ENCODE measurements around the gene SMYD3.
"Not testable (repeated sequence)": the region's sequence is repeated elsewhere in the genome, so short reads cannot be mapped to it uniquely, and the experiment has no call there.

Gene SMYD3

DNA sequence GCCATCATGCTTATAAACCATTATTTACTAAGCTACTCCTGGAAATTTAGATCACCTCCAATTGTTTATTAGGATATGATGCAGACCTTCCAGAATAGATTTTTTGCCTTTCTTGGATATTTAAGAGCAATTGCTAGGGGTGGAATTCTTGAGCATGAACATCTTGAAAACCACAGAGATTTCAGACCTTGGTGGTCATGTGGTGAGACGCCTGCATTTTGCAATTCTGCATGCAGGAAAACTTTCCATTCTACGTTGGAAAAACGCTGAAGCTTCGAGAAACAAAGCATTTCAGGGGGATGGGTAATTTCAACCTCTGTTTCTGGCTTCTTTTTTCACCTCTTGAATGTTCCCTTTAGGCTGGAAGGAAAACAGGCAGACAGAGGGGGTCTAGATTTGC lies 756.0 kb downstream of the SMYD3 start:
- no peak overlapping the region for H3K27ac Mint-ChIP-seq
- H3K27me3 Mint-ChIP-seq, result no peaks in the 10 kb centered on the region
- H3K4me3 Mint-ChIP-seq, result no peak overlapping the region
- H3K4me1 Mint-ChIP-seq, result no peaks in the 10 kb centered on the region
- peaks cover 13% of the 10 kb centered on the region for H3K9me3 Mint-ChIP-seq
- peaks cover 54% of the 10 kb centered on the region for H3K36me3 Mint-ChIP-seq

DNA sequence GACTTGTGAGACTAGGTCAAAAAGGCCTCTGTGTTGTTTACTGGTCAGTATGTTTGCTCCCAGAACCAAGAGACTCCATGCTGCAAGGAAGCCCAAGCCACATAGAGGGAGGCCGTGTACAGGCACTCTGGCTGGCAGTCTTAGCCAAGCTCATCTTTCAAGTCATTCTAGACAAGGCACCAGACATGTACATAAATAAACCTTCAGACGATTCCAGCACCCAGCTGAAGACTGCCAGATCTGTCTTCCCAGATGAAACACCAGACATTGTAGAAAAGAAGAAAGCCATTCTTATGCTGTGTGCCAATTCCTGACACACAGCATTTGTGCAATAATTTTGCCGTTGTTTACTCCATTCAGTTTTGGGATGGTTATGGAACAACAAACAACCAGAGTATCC lies 756.8 kb downstream of the SMYD3 start:
- Mint-ChIP-seq H3K9me3 (peaks cover 5% of the 10 kb centered on the region), H3K36me3 (peaks cover 54% of the 10 kb centered on the region), H3K27me3 (no peaks in the 10 kb centered on the region)

DNA sequence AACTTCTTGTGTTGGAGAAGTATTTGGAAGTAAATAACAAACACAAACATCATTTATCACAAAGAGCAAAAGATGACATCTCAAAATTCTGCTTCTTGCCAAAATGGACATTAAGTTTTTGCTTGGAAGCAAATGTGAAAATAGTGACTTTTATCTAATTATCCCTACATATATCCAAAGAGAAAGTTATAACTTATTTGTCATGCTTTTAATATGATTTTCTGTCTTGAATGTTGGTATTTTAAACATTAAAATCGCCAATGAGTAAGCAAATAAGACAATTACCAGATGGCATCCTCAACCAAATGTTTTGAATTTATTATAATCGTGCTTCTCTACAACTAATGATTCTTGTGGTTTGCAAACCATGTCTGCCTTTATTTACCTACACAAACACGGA lies 758.0 kb downstream of the SMYD3 start:
- Mint-ChIP-seq H3K36me3 (peaks cover 58% of the 10 kb centered on the region), H3K9me3 (peaks cover 5% of the 10 kb centered on the region), H3K4me1 (no peaks in the 10 kb centered on the region), H3K4me3 (no peak overlapping the region), H3K27ac (no peak overlapping the region), H3K27me3 (no peaks in the 10 kb centered on the region)

More for the DNA sequence above, 756.8 kb downstream of the SMYD3 start:
- Mint-ChIP-seq H3K4me1 (no peaks in the 10 kb centered on the region), H3K27ac (no peak overlapping the region), H3K4me3 (no peak overlapping the region)

DNA sequence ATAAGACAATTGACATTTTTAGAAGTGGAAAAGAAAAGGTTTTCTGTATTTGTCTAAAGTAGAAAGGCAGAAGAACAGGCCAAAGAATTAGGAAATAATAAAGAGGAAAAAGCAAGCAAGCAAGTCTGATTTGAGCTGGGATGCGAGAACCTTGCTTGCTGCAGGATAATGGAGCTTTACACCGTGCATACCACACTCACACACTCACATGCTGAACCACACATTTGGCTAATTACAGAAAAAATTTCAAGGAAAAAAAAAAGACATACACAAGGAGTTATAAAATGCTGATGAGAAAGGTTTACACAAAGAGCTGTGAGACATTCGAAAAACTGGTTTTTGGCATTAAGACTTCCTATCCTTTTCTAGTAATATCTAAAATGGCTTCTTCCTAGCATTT lies 758.4 kb downstream of the SMYD3 start:
- H3K36me3 Mint-ChIP-seq, result peaks cover 58% of the 10 kb centered on the region
- no peak overlapping the region for H3K27ac Mint-ChIP-seq
- no peaks in the 10 kb centered on the region for H3K27me3 Mint-ChIP-seq

DNA sequence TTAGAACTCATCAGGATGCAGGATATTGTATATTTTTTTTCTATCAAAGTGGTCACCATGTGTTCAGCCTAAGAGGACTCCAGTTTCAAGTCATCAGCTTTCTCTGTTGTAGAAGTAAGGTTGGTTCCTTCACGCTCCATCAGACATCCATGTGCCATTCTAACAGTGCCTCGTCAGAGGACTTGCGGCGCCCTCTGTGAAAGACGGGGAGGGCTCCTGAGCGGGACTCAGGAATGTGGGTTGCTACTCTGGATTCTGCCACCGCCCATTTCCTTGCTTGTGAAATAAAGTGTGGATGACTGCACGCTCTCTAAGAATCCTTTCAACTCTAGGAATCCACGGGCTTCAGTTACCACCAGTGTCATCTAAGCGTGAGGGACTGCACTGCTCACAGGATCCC lies 758.8 kb downstream of the SMYD3 start:
- peaks cover 54% of the 10 kb centered on the region for H3K36me3 Mint-ChIP-seq
- no peaks in the 10 kb centered on the region for H3K27me3 Mint-ChIP-seq
- no peaks in the 10 kb centered on the region for H3K4me1 Mint-ChIP-seq
- no peak overlapping the region for H3K27ac Mint-ChIP-seq
- H3K4me3 Mint-ChIP-seq, result no peak overlapping the region
- H3K9me3 Mint-ChIP-seq, result peaks cover 5% of the 10 kb centered on the region

More for the DNA sequence above, 758.4 kb downstream of the SMYD3 start:
- Mint-ChIP-seq H3K9me3 (peaks cover 5% of the 10 kb centered on the region), H3K4me1 (no peaks in the 10 kb centered on the region), H3K4me3 (no peak overlapping the region)

DNA sequence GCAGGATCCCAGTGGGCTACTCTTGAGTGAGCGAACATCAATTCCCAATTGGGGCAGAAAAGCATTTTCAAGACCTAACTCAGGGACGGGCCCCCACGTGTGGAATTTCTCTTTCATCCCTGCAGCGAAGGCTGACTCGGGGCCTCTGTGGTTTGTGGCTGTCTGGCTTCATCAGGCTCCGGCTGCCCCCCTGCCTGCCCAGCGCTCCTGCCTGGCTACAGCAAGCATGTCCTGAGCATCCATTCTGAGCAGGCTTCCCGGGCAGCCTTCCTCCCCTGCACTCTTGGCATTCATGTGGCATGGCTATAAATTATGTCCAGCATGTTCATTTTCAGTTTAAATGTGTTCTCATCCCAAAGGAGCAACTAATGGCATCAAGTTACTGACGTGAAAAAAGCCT lies 764.2 kb downstream of the SMYD3 start:
- peaks cover 14% of the 10 kb centered on the region for H3K9me3 Mint-ChIP-seq

DNA sequence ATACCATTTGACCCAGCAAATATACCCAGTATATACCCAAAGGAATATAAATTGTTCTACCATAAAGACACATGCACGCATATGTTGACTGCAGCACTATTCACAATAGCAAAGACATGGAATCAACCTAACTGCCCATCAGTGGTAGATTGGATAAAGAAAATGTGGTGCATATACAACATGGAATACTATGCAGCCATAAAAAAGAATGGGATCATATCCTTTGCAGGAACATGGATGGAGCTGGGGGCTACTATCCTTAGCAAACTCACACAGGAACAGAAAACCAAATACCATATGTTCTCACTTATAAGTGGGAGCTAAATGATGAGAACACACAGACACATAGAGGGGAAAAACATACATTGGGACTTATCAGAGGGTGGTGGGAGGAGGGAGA lies 766.7 kb downstream of the SMYD3 start:
- Mint-ChIP-seq H3K9me3 (peaks cover 14% of the 10 kb centered on the region), H3K36me3 (peaks cover 16% of the 10 kb centered on the region)
- not testable (repeated sequence) for H3K27me3 Mint-ChIP-seq, H3K27ac Mint-ChIP-seq, H3K4me1 Mint-ChIP-seq, H3K4me3 Mint-ChIP-seq

More for the DNA sequence above, 764.2 kb downstream of the SMYD3 start:
- Mint-ChIP-seq H3K4me3 (no peak overlapping the region), H3K4me1 (no peaks in the 10 kb centered on the region), H3K27me3 (no peaks in the 10 kb centered on the region), H3K27ac (no peak overlapping the region), H3K36me3 (peaks cover 27% of the 10 kb centered on the region)

DNA sequence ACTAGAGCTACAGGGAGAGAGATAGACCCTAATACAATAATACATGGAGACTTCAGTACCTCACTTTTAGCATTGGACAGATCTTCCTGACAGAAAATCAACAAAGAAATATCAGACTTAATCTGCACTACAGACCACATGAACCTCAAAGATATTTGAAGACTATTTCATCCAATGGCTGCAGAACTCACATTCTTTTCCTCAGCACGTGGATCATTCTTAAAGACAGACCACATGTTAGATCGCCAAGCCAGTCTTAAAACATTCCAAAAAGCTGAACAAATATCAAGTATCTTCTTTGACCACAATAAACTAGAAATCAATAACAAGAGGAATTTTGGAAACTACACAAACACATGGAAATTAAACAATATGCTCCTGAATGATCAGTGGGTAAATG lies 776.3 kb downstream of the SMYD3 start:
- H3K27me3 Mint-ChIP-seq, result no peaks in the 10 kb centered on the region
- no peak overlapping the region for H3K4me3 Mint-ChIP-seq
- peaks cover 12% of the 10 kb centered on the region for H3K36me3 Mint-ChIP-seq
- H3K4me1 Mint-ChIP-seq, result no peaks in the 10 kb centered on the region
- no peak overlapping the region for H3K27ac Mint-ChIP-seq
- H3K9me3 Mint-ChIP-seq, result peaks cover 40% of the 10 kb centered on the region

DNA sequence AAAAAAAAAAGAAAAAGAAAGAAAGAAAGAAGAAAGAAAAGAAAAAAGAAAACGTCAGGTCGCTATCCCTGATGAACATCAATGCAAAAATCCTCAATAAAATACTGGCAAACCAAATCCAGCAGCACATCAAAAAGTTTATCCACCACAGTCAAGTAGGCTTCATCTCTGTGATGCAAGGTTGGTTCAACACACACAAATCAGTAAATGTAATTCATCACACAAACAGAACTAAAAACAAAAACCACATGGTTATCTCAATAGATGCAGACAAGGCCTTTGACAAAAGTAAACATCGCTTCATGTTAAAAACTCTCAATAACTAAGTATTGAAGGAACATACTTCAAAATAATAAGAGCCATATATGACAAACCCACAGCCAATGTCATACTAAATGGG lies 779.0 kb downstream of the SMYD3 start:
- not testable (repeated sequence) for H3K27ac Mint-ChIP-seq, H3K27me3 Mint-ChIP-seq, H3K4me1 Mint-ChIP-seq, H3K4me3 Mint-ChIP-seq
- Mint-ChIP-seq H3K36me3 (peaks cover 20% of the 10 kb centered on the region), H3K9me3 (peaks cover 34% of the 10 kb centered on the region)

DNA sequence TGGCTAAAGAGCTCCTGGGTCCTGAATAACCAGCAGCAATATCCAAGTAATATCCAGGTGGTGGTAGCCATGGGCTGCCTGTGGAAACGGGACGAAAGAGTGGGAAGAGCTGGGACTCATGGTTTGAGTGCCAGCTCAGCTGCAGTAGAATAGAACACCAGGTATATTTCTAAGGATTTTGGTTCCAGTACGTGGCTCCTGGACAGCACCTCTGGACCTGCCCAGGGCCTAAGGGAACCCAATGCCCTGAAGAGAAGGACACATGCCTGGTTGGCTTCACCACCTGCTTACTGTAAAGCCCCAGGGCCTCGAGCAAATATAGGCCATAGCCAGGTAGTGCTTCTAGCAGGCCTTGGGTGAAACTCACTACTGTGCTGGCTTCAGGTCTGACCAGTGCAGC lies 785.6 kb downstream of the SMYD3 start:
- Mint-ChIP-seq H3K9me3 (peaks cover 5% of the 10 kb centered on the region), H3K27me3 (peaks cover 1% of the 10 kb centered on the region), H3K4me3 (no peak overlapping the region), H3K4me1 (no peaks in the 10 kb centered on the region), H3K27ac (no peak overlapping the region), H3K36me3 (peaks cover 11% of the 10 kb centered on the region)

DNA sequence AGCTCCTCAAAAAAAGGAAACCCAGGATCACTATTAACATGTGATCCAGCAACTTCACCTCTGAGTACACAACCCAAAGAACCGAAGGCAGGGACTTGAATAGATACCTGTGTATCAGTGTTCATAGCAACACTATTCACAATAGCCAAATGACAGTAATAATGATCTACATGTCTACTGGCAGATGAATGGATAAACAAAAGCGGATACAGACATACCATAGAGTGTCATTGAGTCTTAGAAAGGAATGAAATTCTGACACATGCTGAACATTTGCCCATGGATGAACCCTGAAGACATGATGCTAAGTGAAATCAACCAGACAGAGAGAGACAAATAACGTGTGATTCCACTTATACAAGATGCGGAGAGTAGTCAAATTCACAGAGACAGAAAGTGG lies 788.1 kb downstream of the SMYD3 start:
- no peak overlapping the region for H3K27ac Mint-ChIP-seq
- no peaks in the 10 kb centered on the region for H3K4me1 Mint-ChIP-seq
- H3K9me3 Mint-ChIP-seq, result no peaks in the 10 kb centered on the region
- no peak overlapping the region for H3K4me3 Mint-ChIP-seq
- peaks cover 3% of the 10 kb centered on the region for H3K27me3 Mint-ChIP-seq
- peaks cover 4% of the 10 kb centered on the region for H3K36me3 Mint-ChIP-seq

DNA sequence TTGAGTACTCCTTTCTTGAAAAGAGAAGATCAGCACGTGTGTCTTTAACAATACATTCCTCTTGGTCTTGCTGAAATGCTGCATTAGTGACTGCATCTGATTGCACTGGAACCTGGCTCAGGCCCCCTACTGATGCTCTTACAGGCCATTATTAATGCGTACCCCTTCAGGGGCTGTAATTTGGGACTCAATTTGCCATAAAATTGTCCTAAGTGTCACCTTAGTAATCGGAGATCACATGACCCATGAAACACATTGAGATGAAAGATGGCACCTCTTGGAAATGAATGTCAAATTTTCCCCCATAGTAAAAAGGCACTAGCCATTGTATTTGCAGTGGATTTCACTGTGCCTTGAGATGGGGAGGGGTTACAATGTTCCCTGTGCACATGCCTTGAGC lies 789.0 kb downstream of the SMYD3 start:
- H3K36me3 Mint-ChIP-seq, result peaks cover 2% of the 10 kb centered on the region
- H3K4me1 Mint-ChIP-seq, result no peaks in the 10 kb centered on the region
- no peak overlapping the region for H3K27ac Mint-ChIP-seq
- H3K4me3 Mint-ChIP-seq, result no peak overlapping the region
- no peaks in the 10 kb centered on the region for H3K9me3 Mint-ChIP-seq
- H3K27me3 Mint-ChIP-seq, result peaks cover 2% of the 10 kb centered on the region

DNA sequence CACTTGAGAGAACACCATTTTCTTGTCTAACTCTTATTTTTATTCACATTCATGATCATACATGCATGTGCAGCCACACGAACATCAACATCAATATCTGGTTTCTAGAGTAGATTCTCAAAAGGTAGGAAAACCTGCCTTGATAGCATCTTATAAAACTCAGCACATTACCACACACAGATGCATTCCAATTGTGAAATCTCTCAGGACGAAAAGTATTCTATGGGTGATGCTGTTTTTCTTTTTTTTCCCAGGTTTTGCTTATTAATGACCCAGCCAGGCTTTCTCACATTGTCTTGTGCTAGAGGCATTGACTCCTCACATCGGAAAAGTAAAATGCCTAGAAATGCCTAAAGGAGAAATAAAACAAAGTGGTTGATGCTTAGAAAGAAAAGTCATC lies 789.5 kb downstream of the SMYD3 start:
- H3K4me3 Mint-ChIP-seq, result no peak overlapping the region
- H3K9me3 Mint-ChIP-seq, result no peaks in the 10 kb centered on the region
- no peaks in the 10 kb centered on the region for H3K4me1 Mint-ChIP-seq
- H3K27ac Mint-ChIP-seq, result no peak overlapping the region
- H3K36me3 Mint-ChIP-seq, result peaks cover 2% of the 10 kb centered on the region
- H3K27me3 Mint-ChIP-seq, result peaks cover 2% of the 10 kb centered on the region

DNA sequence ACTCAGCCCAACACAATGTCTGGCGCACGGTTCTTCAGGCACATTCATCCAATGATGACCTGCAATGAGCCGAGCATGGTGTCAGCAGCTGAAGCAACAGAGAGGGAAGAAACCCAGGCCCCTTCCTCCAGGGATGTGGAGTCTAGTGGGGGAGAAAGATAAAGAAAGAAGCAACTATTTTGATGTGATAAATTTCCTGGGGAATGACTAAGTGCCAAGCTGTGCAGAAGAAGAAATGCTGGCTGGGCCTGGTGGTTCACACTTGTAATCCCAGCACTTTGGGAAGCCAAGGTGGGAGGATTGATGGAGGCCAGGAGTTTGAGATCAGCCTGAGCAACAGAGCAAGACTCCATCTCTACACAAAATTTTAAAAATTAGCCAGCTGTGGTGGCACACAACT lies 790.5 kb downstream of the SMYD3 start:
- peaks cover 2% of the 10 kb centered on the region for H3K27me3 Mint-ChIP-seq
- no peak overlapping the region for H3K27ac Mint-ChIP-seq
- H3K4me3 Mint-ChIP-seq, result no peak overlapping the region
- no peaks in the 10 kb centered on the region for H3K9me3 Mint-ChIP-seq
- no peaks in the 10 kb centered on the region for H3K4me1 Mint-ChIP-seq
- H3K36me3 Mint-ChIP-seq, result no peaks in the 10 kb centered on the region

DNA sequence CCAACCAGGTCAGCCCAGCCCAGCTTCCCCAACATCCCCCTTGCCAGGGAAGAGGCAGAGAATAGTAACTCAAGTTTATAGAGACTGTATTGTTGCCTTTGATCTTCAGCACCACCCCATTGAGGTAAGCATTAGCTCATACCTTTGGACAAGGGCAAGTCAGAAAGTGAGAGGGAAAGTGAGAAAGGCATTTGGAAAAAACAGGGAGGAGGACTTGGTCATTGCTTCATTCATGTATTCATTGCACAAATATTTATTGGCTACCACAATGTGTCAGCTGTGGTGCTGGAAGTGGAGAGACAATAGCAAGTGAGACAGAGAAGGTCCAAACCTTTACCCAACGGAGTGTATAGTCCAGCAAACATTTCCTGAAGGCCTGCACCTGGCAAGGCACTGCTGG lies 791.1 kb downstream of the SMYD3 start:
- no peaks in the 10 kb centered on the region for H3K9me3 Mint-ChIP-seq
- H3K27me3 Mint-ChIP-seq, result peaks cover 2% of the 10 kb centered on the region
- no peaks in the 10 kb centered on the region for H3K4me1 Mint-ChIP-seq
- H3K36me3 Mint-ChIP-seq, result no peaks in the 10 kb centered on the region
- H3K4me3 Mint-ChIP-seq, result no peak overlapping the region
- H3K27ac Mint-ChIP-seq, result no peak overlapping the region

DNA sequence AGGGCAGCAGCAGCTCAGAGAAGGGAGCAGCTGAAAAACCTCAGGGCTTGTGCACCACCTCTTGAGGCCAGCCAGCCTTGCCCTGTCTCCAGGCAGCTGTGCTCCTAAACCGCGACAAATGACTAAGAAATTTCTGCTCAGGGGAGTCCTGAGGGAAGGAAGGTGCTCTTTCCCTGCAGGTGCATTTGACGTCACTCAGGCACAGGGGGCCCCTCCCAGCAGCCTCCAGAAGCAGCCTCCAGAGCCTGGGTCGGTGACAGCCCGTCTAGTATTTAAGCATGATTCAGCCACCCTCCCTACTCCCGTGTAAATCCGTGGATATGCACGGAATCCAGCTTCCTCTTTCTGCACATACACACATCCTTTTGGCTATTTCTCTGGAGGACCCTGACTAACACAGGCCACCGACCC lies 791.8 kb downstream of the SMYD3 start:
- Mint-ChIP-seq H3K9me3 (no peaks in the 10 kb centered on the region), H3K27ac (no peak overlapping the region), H3K27me3 (peaks cover 2% of the 10 kb centered on the region), H3K36me3 (no peaks in the 10 kb centered on the region), H3K4me1 (no peaks in the 10 kb centered on the region), H3K4me3 (no peak overlapping the region)

DNA sequence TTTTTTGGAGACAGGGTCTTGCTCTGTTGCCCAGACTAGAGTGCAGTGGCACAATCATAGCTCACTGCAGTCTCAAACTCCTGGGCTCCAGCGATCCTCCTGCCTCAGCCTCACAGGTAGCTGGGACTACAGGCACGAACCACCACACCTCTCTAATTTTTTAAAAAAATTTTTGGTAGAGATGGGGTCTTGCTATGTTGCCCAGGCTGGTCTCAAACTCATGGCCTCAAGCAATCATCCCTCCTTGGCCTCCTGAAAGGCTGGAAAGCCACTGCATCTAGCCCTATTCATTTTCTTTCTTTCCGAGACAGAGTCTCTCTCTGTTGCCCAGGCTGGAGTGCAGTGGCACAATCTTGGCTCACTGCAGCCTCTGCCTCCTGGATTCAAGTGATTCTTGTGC lies 793.1 kb downstream of the SMYD3 start:
- H3K27ac Mint-ChIP-seq, H3K4me3 Mint-ChIP-seq, H3K36me3 Mint-ChIP-seq, H3K4me1 Mint-ChIP-seq, H3K9me3 Mint-ChIP-seq, H3K27me3 Mint-ChIP-seq: not testable (repeated sequence)
